NCI-H748 treated with DMSO at 0.1 percent for 48 hours (cell line): ENCODE data around the gene NHLRC2.

Source experiments
- DNase-seq: peaks from one replicate; lab custom pipeline; 2025; lab: John Stamatoyannopoulos, UW

Gene NHLRC2

GRCh38 chr10:113865901-113866300 lies 11.4 kb downstream of the NHLRC2 start:
- DNase-seq = no peak

GRCh38 chr10:113866551-113867394 lies 12.3 kb downstream of the NHLRC2 start:
- no peak for DNase-seq

GRCh38 chr10:113867904-113868303 lies 13.4 kb downstream of the NHLRC2 start:
- no peak for DNase-seq

- DNase-seq = no peak
These were observed 15.3 kb downstream of the NHLRC2 start for GRCh38 chr10:113869789-113870188.

GRCh38 chr10:113872139-113873030 lies 17.9 kb downstream of the NHLRC2 start:
- DNase-seq = no peak

GRCh38 chr10:113875212-113875611 lies 20.8 kb downstream of the NHLRC2 start:
- DNase-seq = no peak

GRCh38 chr10:113876461-113876860 lies 22.0 kb downstream of the NHLRC2 start:
- no peak for DNase-seq

GRCh38 chr10:113879691-113880090 lies 25.2 kb downstream of the NHLRC2 start:
- DNase-seq = no peak

- DNase-seq = no peak
These were observed 25.8 kb downstream of the NHLRC2 start for GRCh38 chr10:113880236-113880635.

GRCh38 chr10:113882240-113882639 lies 27.8 kb downstream of the NHLRC2 start:
- DNase-seq = no peak

- no peak for DNase-seq
These were observed 35.5 kb downstream of the NHLRC2 start for GRCh38 chr10:113889911-113890310.

- DNase-seq = no peak
These were observed 36.3 kb downstream of the NHLRC2 start for GRCh38 chr10:113890769-113891168.

- no peak for DNase-seq
These were observed 37.0 kb downstream of the NHLRC2 start for GRCh38 chr10:113891476-113891875.

- DNase-seq = no peak
These were observed 39.1 kb downstream of the NHLRC2 start for GRCh38 chr10:113893570-113893969.

GRCh38 chr10:113894581-113894980 lies 40.1 kb downstream of the NHLRC2 start:
- DNase-seq = no peak

GRCh38 chr10:113895018-113895417 lies 40.6 kb downstream of the NHLRC2 start:
- DNase-seq = no peak

GRCh38 chr10:113897693-113898618 lies 43.5 kb downstream of the NHLRC2 start:
- no peak for DNase-seq

- DNase-seq = no peak
These were observed 45.6 kb downstream of the NHLRC2 start for GRCh38 chr10:113899952-113900598.

- no peak for DNase-seq
These were observed 51.3 kb downstream of the NHLRC2 start for GRCh38 chr10:113905756-113906155.

GRCh38 chr10:113907166-113907565 lies 52.7 kb downstream of the NHLRC2 start:
- no peak for DNase-seq

- DNase-seq = no peak
These were observed 53.8 kb downstream of the NHLRC2 start for GRCh38 chr10:113908236-113908635.
